NK-92 (cell line): ENCODE data around the gene TXLNB.
"Not testable (repeated sequence)": the region's sequence is repeated elsewhere in the genome, so short reads cannot be mapped to it uniquely, and the experiment has no call there.

Source experiments
- DNase-seq: peaks from one replicate; lab custom pipeline; 2025; ENCODE audit not compliant: unreplicated experiment; lab: John Stamatoyannopoulos, UW

Gene TXLNB

DNA sequence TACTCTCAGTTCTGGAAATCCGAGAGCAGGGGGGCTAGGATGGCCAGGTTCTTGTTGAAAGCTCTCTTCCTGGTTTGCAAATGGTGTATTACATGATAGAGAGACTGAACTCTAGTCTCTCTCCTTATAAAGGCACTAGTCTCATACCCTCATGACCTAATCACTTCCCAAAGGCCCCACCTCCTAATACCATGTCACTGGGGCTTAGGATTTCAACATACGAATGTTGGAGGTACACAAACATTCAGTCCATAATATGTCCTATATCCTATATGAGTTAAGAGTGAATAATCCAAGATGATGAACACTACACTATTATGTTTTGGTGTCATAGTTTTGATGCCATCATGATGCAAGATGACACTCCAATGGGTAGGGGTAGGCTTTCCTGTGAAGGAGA lies 20.0 kb upstream of the TXLNB start:
- DNase-seq = no peak

GRCh38 chr6:139308936-139309603 lies 17.3 kb upstream of the TXLNB start:
- DNase-seq = no peak

DNA sequence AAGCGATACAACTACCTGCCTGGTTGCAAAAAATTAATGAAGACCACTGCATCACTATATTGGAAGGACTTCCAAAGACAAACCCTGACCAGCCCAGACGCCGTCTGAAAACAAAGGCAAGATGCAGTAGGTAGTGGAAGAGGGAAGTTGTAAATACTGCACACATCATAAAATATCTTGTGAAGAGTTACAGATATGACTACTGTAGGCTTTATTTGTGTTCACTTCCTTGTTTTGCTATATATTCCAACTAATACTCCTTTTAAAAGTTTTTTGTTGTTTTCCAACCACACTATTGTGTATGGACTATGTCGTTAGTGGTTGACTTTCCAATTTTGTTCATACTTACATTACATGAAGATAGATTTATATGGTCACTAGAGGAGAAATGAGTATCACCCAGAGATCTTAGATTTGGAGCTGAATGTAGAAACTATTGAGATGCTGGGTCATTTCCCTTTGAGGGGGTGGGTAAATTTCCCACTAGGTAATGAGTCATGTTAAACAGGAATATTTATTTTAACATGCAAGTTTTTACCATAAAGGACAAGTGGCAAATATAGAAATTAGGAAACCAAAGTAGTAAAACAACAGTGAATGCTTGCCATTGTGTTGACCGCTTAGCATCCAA lies 16.6 kb upstream of the TXLNB start:
- DNase-seq = no peak

- no peak for DNase-seq
Observed at GRCh38 chr6:139306291-139306981, 14.6 kb upstream of the TXLNB start.

DNA sequence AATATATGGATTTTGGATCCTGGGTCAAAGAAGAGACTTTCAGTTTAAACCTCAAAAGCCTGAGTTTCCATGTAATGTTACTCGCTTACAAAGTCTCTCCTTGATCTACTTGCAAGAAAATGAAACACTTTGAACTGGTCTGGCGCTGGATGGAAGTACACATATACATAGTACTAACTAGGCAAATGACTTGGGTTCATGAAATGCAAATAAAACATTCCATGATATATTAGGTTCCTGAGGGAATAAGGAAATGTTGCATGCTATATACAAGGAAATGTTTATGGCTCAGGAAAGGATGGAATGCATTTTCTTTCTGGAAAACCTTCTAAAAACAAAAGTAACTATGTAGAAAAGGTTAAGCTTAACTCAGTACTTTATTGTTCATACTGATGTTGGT lies 11.4 kb upstream of the TXLNB start:
- DNase-seq = no peak

DNA sequence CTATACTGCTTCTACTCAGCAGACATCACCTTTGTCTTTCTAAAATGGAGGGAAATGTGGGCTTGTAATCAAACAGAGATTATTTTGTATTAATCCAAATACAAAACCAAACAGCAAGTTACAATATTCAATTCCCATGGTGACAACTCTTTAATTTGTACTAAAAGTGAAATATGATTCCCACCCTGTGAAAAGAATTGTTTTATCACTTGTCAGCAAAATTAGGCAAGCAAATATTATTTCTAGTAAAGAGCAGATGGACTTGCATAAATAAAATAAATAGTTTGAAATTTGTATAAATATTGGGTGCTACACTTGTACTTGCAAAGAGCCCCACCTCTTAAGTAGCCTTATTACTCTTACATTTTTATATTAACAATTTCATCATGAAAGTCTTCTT lies 6.1 kb upstream of the TXLNB start:
- no peak for DNase-seq

DNA sequence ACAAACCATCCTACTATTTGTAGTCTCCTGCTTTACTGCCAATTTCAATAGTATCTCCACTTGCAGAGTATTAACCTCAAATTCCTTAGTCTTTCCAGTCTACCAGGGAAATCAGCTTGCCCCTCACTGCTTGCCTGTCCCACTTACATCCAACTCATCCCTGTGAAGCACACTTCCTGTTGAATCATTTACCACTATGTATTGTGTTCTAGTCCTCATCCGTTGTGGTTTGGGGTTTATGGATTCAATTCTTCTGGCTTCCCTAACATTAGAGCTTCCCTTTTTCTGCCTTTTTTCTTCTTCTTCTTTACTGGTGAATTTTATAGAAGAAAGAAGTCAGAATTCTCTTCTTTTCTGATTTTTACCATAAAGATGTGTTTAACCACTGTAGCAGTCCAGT lies 5.1 kb upstream of the TXLNB start:
- DNase-seq = no peak

GRCh38 chr6:139295901-139296300 lies 4.1 kb upstream of the TXLNB start:
- no peak for DNase-seq

DNA sequence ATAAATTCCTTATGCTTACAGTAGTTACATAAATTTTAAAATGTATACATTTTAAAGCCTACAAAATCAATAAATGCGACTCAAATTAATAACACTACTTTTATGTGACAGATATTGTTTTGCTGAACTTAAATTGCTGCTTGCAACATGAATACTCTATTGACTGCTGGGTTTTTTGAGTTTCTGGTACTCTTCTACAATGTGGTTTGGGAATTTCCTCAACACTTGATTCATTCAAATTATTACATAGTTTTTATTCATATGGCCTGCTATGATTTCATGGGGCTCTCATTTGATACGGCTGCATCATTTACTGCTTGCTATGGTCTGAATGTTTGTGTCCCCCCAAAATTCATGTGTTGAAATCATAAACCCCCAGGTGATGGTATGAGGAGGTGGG lies 2.3 kb upstream of the TXLNB start:
- no peak for DNase-seq

DNA sequence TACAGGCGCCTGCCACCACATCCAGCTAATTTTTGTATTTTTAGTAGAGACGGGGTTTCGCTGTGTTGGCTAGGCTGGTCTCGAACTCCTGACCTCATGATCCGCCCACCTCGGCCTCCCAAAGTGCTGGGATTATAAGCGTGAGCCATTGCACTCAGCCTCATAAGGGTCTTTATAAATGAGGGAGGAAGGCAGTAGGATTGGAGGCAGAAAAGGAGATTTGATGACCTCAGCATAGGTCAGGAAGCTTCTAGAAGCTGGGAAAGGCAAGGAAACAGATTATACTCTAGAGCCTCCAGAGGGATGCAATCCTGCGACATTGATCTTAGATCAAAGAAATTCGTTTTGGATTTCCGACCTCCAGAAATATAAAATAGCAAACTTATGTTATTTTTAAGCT lies 1.4 kb upstream of the TXLNB start:
- DNase-seq = not testable (repeated sequence)

- DNase-seq = no peak
Observed at GRCh38 chr6:139290787-139291311, 949 bp downstream of the TXLNB start.

GRCh38 chr6:139289233-139289632 lies 2.6 kb downstream of the TXLNB start:
- DNase-seq = no peak

GRCh38 chr6:139288496-139289040 lies 3.2 kb downstream of the TXLNB start:
- DNase-seq = no peak

- no peak for DNase-seq
Observed at GRCh38 chr6:139287868-139288267, 3.9 kb downstream of the TXLNB start.

GRCh38 chr6:139286438-139286837 lies 5.4 kb downstream of the TXLNB start:
- DNase-seq = not testable (repeated sequence)

DNA sequence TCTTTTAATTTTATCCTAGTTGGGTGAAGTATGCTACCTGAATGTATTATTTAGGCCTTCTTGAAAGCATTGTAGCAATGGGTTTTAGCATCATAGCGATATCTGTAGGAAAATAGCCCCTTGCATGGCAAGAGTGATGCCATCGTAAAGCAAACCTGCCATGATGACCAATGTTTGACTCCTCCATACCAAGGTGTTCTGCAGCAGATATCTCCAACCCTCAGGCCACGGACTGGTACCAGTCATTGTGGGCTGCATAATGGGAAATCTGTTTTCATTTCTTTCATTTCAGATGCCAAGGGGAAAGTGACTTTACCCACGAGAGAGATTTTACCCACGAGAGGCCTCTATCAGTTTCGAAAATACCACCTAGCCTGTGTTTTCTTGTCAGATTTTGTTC lies 6.2 kb downstream of the TXLNB start:
- no peak for DNase-seq

DNA sequence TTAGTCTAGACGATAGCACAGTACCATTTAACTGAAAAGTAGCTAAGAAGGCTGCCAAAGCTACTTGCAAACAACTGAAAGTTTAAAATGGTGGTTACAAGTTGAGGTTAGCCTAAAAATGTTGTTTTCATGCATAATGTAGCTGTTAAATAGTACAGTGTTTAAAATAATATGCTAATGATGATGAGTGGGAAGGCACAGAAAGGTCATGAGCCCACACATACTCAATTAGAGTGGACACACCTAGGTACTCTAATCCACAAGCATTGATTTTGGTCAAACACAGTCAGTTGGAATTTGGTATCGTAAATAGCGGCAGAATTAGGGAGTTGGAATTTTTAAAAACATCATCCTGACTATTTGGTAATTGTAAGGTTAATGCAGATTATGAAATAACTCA lies 7.0 kb downstream of the TXLNB start:
- no peak for DNase-seq

DNA sequence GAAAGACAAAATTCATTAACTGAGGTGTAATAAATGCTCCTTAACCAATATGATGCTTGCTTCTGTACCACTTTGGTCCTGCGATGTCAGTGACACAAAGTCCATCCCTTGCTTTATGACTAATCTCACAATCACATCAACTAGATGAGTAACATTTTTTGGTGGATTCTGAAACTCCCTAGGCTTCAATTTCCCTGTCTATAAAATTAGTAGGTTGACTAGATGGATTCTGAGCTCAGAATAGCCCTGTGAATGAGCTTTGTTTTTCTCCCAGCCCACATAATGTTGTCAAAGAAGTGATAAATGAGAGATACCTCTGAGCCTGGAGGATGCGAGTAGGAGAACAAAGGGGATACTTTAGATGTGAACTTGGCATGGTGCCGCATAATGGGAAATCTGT lies 9.1 kb downstream of the TXLNB start:
- DNase-seq = no peak

DNA sequence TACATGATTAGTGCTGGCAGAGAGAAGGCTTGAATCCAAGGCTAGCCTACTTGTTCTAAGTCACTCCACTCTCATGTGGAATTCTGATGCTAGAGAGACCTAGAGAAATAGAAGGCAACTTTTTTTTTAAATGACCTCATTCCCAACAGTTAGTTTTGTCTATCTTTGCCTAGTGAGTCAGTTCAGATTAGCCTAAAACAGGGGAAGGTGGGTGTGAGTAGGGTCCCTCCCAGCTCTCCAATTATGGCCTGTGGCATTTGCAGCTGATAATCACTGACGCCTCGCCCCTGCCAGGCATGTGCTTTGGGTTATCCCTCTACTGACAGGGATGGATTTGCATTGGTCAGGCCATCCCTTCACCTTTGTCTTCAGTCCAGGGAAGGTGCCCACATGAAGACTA lies 13.6 kb downstream of the TXLNB start:
- DNase-seq = no peak

GRCh38 chr6:139277587-139277986 lies 14.2 kb downstream of the TXLNB start:
- DNase-seq = no peak

DNA sequence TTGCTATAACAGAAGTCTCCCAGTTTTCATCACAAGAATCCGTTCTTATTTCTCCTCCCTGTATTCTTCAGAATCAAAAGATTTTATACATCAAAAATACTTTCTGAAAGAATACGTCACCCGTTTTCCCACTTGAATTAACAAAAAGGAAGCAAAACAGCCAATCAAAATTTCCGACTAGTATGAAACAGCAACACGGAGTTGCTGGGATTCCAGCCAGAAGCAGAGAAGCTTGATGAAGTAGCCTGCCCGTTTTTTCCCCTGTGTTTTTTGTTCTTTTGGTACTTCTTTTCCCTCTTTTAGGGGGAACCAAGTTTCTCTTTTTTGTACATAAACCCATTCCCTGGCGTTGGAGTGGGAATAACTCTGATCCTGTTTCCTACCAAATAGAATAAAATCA lies 14.6 kb downstream of the TXLNB start:
- DNase-seq = no peak
